DMS79 (cell line): ENCODE measurements around the gene NECAP2.
"Not testable (repeated sequence)": the region's sequence is repeated elsewhere in the genome, so short reads cannot be mapped to it uniquely, and the experiment has no call there.

Experiments
- DNase-seq: peaks from one replicate; lab custom pipeline; 2025; lab: John Stamatoyannopoulos, UW

Gene NECAP2

GRCh38 chr1:16498573-16499413 is 58.3 kb downstream of the NECAP2 start:
- peak; percentile 78 for DNase-seq

GRCh38 chr1:16500466-16500865 is 59.9 kb downstream of the NECAP2 start:
- not testable (repeated sequence) for DNase-seq

GRCh38 chr1:16500975-16501374 is 60.5 kb downstream of the NECAP2 start:
- not testable (repeated sequence) for DNase-seq

GRCh38 chr1:16501446-16501845 is 60.9 kb downstream of the NECAP2 start:
- DNase-seq, result not testable (repeated sequence)

GRCh38 chr1:16503494-16503893 is 63.0 kb downstream of the NECAP2 start:
- DNase-seq, result no peak

- not testable (repeated sequence) for DNase-seq
Observed at GRCh38 chr1:16505870-16506269, 65.3 kb downstream of the NECAP2 start.

GRCh38 chr1:16506364-16507136 is 66.0 kb downstream of the NECAP2 start:
- not testable (repeated sequence) for DNase-seq

GRCh38 chr1:16508861-16509445 is 68.4 kb downstream of the NECAP2 start:
- DNase-seq, result peak; percentile 32
